GM19455 (cell line): Measurements from ENCODE around the gene RGMA.
A peak's percentile ranks its signal among the peaks of the same experiment; 100 is the strongest.
"Not testable (repeated sequence)": the region's sequence is repeated elsewhere in the genome, so short reads cannot be mapped to it uniquely, and the experiment has no call there.

Experiments used
- ATAC-seq: cut with Tn5 transposase; IDR thresholded peaks from one replicate; pipeline ENCODE4 v1.9.1; 2021; ENCODE audit not compliant: unreplicated experiment

Gene RGMA

GRCh38 chr15:93035953-93036810 lies 52.8 kb downstream of the RGMA start:
- no peak for ATAC-seq

- no peak for ATAC-seq
These were observed 53.7 kb downstream of the RGMA start for GRCh38 chr15:93035092-93035915.

- ATAC-seq, result no peak
These were observed 54.5 kb downstream of the RGMA start for GRCh38 chr15:93034512-93034911.

- ATAC-seq, result no peak
These were observed 55.5 kb downstream of the RGMA start for GRCh38 chr15:93033434-93034045.

- not testable (repeated sequence) for ATAC-seq
These were observed 56.4 kb downstream of the RGMA start for GRCh38 chr15:93032515-93033206.

- not testable (repeated sequence) for ATAC-seq
These were observed 57.2 kb downstream of the RGMA start for GRCh38 chr15:93031557-93032384.

- no peak for ATAC-seq
These were observed 57.9 kb downstream of the RGMA start for GRCh38 chr15:93031103-93031464.

GRCh38 chr15:93030430-93031102 lies 58.4 kb downstream of the RGMA start:
- ATAC-seq, result peak; percentile 88

GRCh38 chr15:93029836-93030429 lies 59.1 kb downstream of the RGMA start:
- ATAC-seq, result no peak

GRCh38 chr15:93029214-93029835 lies 59.7 kb downstream of the RGMA start:
- ATAC-seq, result no peak

GRCh38 chr15:93028632-93029213 lies 60.3 kb downstream of the RGMA start:
- no peak for ATAC-seq

GRCh38 chr15:93028111-93028631 lies 60.8 kb downstream of the RGMA start:
- ATAC-seq, result no peak

- ATAC-seq, result no peak
These were observed 61.6 kb downstream of the RGMA start for GRCh38 chr15:93027413-93027812.

- ATAC-seq, result no peak
These were observed 62.6 kb downstream of the RGMA start for GRCh38 chr15:93026380-93026817.

- no peak for ATAC-seq
These were observed 63.4 kb downstream of the RGMA start for GRCh38 chr15:93025625-93025982.

- no peak for ATAC-seq
These were observed 64.0 kb downstream of the RGMA start for GRCh38 chr15:93024716-93025624.

- ATAC-seq, result no peak
These were observed 64.7 kb downstream of the RGMA start for GRCh38 chr15:93024293-93024692.
